ENCODE measurements around the gene SMG5.

The SMG5 gene

GRCh38 chr1:156260896-156261295 is 21.7 kb downstream of the SMG5 start:
- in situ Hi-C loops (cut with HindIII; ENCODE audit: low sequenced_read_pairs): no loop called here
- no peak overlapping the region for H3K4me3 ChIP-seq (ENCODE audit: low read depth, low read length)
- no peak for TF ChIP-seq CTCF (IDR thresholded peaks at IDR 0.05; ENCODE audit: low read depth, low read length)
- DNase-seq (ENCODE audit: low read depth, low spot score): no peak

DNA sequence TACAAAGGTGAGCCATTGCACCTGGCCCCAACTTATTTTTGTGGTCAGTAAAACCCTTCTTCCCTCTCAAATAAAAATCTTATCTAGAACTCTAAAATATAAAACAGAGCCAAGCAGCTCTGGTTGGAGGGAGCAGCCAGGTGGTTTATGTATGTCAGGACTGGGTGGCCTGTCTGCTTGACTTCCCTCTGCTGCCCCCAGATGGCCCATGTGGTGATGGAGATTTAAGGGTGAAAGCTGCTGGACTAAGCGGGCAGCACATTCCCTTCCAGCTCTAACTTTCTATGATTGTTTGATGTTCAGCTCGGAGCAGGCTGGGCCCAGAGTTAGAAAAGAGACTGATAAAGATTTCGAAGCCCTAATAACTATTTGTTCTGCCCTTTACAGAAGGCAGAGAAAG is 22.8 kb downstream of the SMG5 start:
- no peak for TF ChIP-seq CTCF (IDR thresholded peaks at IDR 0.05; ENCODE audit: low read depth, low read length)
- H3K4me3 ChIP-seq (ENCODE audit: low read depth, low read length): no peak overlapping the region
- in situ Hi-C loops (cut with HindIII; ENCODE audit: low sequenced_read_pairs): no loop called here
- DNase-seq (ENCODE audit: low read depth, low spot score): no peak

DNA sequence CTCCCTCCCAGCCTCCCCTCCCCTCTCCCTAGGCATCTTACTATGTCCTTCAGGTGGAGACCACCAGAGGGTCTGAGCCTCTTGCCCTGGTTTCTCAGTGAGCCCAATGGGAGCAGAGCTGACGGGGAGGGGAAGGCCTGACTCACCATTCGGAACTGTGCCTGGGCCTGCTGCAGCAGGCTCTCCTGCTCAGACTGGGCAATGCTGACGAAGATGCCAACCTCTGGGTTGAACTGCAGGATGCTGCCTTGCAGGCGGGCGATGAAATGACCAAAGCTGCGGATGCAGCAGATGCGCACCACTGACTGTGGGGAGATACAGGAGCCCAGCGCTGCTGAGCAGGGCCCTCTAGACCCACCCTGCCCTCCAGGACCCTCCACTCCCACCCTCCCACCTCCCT is 23.8 kb downstream of the SMG5 start:
- DNase-seq (ENCODE audit: low read depth, low spot score): no peak
- no peak overlapping the region for H3K4me3 ChIP-seq (ENCODE audit: low read depth, low read length)
- in situ Hi-C loops (cut with HindIII; ENCODE audit: low sequenced_read_pairs): no loop called here
- no peak for TF ChIP-seq CTCF (IDR thresholded peaks at IDR 0.05; ENCODE audit: low read depth, low read length)

DNA sequence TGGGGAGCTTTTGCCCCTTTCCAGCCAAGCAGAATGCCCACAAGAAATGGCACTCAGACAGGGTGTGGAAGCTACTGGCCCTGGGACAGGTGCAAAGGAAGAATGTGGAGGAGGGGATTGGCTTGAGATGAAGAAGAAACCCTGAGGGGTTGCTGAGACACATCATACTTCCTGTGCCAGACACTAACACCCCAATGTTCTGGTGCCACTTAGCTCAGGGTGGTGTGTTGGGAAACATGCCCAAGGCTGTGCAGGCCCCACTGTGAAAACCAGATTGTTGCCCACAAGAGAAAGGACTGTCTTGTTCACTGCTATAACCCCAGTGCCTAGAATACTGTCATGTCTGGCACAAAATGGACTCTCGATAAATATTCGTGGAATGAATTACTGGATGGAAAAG is 24.9 kb downstream of the SMG5 start:
- no peak for DNase-seq (ENCODE audit: low read depth, low spot score)
- no peak overlapping the region for H3K4me3 ChIP-seq (ENCODE audit: low read depth, low read length)
- in situ Hi-C loops (cut with HindIII; ENCODE audit: low sequenced_read_pairs): no loop called here
- TF ChIP-seq CTCF (IDR thresholded peaks at IDR 0.05; ENCODE audit: low read depth, low read length): no peak

- no peak overlapping the region for H3K4me3 ChIP-seq (ENCODE audit: low read depth, low read length)
- TF ChIP-seq CTCF (IDR thresholded peaks at IDR 0.05; ENCODE audit: low read depth, low read length): no peak
- in situ Hi-C loops (cut with HindIII; ENCODE audit: low sequenced_read_pairs): no loop called here
- no peak for DNase-seq (ENCODE audit: low read depth, low spot score)
These were observed 29.0 kb downstream of the SMG5 start for GRCh38 chr1:156253634-156254033.

DNA sequence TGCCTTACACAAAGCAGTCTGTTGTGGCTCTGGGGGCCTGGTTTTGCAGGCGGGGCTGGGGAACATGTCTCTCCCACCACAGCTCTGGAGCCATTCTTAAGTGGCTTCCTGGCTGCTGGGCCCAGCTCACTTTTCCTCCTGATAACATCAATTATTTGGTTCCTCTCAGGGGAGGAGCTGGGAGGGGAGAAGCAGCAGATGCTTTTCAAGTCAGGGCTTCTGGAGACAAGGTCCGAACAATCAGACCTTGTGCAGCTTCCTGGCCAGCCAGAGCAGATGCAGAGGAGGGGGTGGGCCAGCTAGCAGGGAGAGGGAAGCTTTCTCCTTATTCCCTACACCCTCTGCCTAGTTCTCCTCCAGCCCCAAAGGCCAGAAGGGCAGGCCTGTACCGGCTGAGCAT is 31.1 kb downstream of the SMG5 start:
- in situ Hi-C loops (cut with HindIII; ENCODE audit: low sequenced_read_pairs): no loop called here
- H3K4me3 ChIP-seq (ENCODE audit: low read depth, low read length): no peak overlapping the region
- no peak for TF ChIP-seq CTCF (IDR thresholded peaks at IDR 0.05; ENCODE audit: low read depth, low read length)
- DNase-seq (ENCODE audit: low read depth, low spot score): no peak

DNA sequence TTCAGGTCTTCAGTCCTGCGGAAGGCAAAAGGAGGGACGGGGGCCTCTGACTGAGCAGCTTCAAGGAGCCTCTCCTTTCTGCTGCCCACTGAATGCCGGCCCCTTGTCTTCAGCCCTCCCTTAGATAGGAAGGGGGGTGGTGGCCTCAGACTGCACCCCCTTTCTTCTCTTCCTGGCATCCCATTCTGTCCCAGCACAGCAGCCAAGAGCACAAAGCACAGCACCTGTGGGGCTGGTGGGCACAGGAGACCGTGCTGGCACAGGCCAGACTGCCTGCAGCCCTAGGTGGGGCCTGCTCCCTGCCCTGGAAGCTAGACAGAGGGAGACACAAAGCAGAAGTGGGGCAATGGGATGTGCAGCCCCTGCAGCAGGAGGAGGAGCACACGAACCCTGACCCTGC is 33.0 kb downstream of the SMG5 start:
- no peak for TF ChIP-seq CTCF (IDR thresholded peaks at IDR 0.05; ENCODE audit: low read depth, low read length)
- in situ Hi-C loops (cut with HindIII; ENCODE audit: low sequenced_read_pairs): no loop called here
- no peak for DNase-seq (ENCODE audit: low read depth, low spot score)
- no peak overlapping the region for H3K4me3 ChIP-seq (ENCODE audit: low read depth, low read length)
